HPDE6-E6E7 (cell line): Measurements from ENCODE around the gene ETV1.

ENCODE experiments used
- DNase-seq: peaks from one replicate; pipeline ENCODE4 v3.0.0; 2011; ENCODE audit warnings: missing footprints; ENCODE audit errors: extremely low spot score

Gene ETV1

GRCh38 chr7:13987395-13987794 lies 2.1 kb downstream of the ETV1 start:
- DNase-seq = no peak

GRCh38 chr7:13986208-13986607 lies 3.3 kb downstream of the ETV1 start:
- no peak for DNase-seq

DNA sequence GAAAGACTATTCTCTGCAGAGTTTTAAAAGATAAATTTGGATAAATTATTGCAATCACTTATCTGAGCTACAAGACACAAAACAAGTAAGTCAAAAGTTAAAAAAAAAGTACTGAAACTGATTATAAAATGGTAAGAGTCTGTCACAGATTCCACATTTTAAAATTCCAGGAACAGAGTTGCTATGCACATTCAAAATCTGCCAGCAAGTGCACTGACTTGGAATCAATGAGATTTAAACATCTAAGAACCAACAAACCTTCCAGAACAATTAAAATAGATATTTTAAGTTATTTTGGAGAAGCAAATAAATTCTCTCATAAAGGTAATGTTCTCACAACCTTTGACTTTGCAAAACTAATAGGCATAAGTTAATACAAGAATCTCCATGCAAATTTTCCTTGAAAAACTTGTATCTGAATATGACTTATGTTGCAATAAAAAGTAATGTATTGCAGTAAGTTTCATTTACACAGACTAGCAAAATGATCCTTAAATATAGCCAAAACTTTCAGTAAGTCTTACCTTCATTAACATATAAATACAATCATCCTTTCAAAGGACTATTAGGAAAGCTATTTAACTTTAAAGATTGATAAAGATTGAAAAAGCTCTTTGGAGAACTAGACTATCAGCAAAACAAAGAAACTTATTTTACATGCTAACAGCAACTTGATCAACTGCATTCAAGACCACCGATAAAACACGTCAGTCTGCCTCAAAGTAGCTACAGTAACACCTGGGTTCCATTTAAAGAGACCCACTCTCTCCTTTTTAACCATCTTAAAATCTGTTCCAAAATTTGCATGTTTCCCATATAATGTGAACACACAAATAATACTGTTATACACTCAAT lies 4.4 kb downstream of the ETV1 start:
- DNase-seq = no peak

GRCh38 chr7:13984061-13984460 lies 5.4 kb downstream of the ETV1 start:
- no peak for DNase-seq

DNA sequence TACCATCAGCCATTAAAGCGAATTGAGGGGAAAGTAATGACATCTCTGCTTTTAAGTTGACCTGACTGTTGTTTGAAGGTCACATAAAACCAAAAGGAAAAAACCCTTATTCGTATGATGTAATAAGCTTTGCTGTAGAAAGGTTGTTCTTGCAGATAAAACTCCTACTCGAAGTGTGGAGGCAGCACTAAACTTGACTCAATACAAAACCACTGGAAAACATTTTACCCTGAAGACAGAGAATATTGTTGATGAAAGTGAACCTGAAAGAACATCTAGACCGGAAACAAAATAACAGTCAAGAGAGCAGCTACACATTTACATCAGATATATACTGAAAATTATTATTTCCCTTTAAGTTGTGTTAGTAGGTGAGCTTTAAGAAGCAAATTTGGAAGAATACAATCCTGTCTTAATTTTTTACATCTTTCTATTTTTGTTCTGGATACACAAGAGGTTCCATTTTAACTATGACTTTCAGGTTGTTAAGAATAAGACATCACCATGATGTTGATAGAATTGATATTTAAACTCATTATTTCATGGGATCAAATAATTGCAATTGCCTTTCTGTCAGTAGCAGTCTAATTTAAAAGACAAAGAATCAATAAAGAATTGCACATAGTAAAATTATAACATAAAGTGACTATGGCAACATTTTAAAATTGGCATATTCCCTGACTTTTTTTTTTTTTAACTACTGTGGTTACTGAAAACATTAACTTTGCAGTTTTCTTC lies 6.4 kb downstream of the ETV1 start:
- DNase-seq = no peak

- peak; percentile 84 for DNase-seq
Observed at GRCh38 chr7:13981070-13981469, 8.4 kb downstream of the ETV1 start.

GRCh38 chr7:13980474-13980873 lies 9.0 kb downstream of the ETV1 start:
- no peak for DNase-seq

DNA sequence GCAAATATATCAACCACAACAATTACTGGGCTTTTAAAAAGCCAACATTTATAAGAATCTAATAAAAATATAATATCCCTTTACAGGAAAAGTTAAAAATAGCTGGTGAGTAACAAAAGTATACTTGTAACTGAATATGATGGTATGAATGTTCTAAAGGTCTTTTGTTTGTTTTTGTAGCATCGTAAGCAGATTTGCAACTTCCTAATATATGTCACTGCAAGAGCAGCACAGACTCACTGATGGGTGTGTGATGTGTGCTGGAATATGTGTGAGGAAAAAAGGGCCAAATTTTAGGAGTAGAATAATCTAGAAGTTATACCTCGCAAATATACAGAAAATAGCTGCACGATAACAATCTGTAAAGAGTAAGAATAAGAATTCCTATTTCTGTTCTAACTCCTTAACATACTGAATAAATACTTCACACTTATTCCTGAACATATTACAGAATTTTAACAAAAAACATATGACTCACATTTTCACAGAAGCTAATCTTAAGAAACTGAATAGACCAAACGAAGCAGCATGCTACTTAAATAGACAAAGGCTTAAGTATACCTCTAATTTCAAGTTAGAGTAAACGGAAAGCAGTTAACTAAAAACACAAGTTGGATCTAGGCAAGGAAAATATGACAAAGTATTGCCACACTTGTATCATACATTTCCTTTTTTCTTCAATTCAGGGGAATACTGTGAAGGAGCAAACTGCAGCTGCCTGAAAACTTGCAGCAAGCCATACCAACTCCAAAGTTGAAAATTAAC lies 9.6 kb downstream of the ETV1 start:
- DNase-seq = no peak

- DNase-seq = no peak
Observed at GRCh38 chr7:13976594-13976993, 12.9 kb downstream of the ETV1 start.

GRCh38 chr7:13965077-13965476 lies 24.4 kb downstream of the ETV1 start:
- no peak for DNase-seq

- DNase-seq = no peak
Observed at GRCh38 chr7:13963925-13964324, 25.5 kb downstream of the ETV1 start.

GRCh38 chr7:13955494-13955893 lies 34.0 kb downstream of the ETV1 start:
- DNase-seq = no peak

GRCh38 chr7:13953368-13953767 lies 36.1 kb downstream of the ETV1 start:
- DNase-seq = no peak

DNA sequence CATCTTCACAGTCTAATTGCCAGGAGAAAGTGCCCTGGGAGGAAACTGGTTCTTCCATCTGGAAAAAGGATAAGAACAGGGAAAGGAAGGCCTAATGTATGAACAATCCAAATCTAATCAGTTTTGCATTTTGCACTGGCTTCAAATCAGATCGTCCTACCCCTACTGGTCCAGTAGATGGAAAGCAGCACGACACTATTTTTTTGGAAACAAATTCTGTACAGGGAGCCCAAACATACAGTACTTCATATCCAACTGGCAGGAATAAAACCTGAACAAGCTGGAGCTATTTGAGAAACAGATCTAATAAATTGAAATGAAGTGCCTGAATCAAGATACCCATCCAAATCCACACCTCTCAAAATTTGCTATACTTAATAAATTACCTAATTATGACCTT lies 36.5 kb downstream of the ETV1 start:
- no peak for DNase-seq

DNA sequence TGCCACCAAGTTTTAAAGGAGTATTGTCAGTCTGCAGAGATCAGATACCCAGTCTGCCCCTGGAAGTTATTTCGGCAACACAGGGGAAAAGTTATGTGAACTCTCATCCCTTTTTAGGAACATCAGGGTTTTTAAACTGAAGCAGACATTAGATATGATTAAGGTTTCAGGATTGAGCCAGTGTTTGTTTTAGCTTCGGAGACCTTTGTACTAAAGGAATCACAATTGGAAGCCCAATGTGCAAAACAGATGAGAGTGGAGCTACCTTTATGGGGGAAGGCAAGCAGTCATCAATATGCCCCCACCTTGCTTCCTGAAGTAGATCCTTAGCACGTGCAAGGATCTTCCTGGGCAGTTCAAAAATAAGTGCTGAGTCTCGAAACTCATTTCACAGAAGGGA lies 39.5 kb downstream of the ETV1 start:
- DNase-seq = no peak

GRCh38 chr7:13949445-13949844 lies 40.0 kb downstream of the ETV1 start:
- DNase-seq = no peak

GRCh38 chr7:13948019-13948801 lies 41.3 kb downstream of the ETV1 start:
- DNase-seq = no peak

GRCh38 chr7:13947535-13947934 lies 41.9 kb downstream of the ETV1 start:
- no peak for DNase-seq

GRCh38 chr7:13946181-13946580 lies 43.3 kb downstream of the ETV1 start:
- DNase-seq = no peak

GRCh38 chr7:13945670-13946069 lies 43.8 kb downstream of the ETV1 start:
- no peak for DNase-seq

GRCh38 chr7:13933536-13933935 lies 55.9 kb downstream of the ETV1 start:
- no peak for DNase-seq

DNA sequence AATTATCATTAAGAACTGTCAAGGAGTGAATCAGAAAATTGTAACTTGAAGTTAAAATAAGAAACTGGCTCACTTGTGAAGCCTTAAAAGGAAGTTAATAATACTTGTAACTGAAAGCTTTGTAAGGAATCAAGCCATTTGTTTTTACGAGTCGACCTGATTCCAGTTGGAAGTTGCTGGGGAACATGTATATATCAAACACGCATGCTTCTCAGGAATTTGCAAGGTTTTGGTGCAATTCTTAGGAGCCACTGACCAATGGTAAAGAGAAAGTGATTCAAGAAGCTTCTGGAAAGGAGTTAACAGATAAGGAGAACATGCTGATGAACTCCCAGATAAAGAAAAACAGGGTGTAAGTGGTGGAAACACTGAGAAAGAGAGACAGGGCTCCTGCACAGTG lies 56.4 kb downstream of the ETV1 start:
- DNase-seq = no peak
